Activated naive CD4-positive, alpha-beta T cell treated with anti-CD3 and anti-CD28 coated beads for 36 hours (primary cell): ENCODE measurements around the gene HRH4. TPM values are rescaled to one million over a fixed set of nuclear protein-coding genes. Genes with fewer than 3 reads are reported as not detected.

Experiments
- CTCF ChIA-PET: fragments of 350-600 bp; sonication (Branson Sonifier 250); formaldehyde crosslinking; loops from one replicate; lab custom pipeline; 2021; ENCODE audit warnings: antibody characterized with exemption; lab: Charles Lee
- DNase-seq: peaks from one replicate; pipeline ENCODE4 v3.0.0-alpha.2; 2020
- H3K27ac Mint-ChIP-seq: one replicate; pipeline ENCODE4 v1.8.0; 2021; ENCODE audit warnings: mild to moderate bottlenecking, mixed read lengths
- H3K27me3 Mint-ChIP-seq: one replicate; pipeline ENCODE4 v1.8.0; 2021; ENCODE audit warnings: low read depth, mixed read lengths
- H3K36me3 Mint-ChIP-seq: one replicate; pipeline ENCODE4 v1.8.0; 2021; ENCODE audit warnings: low read depth, mixed read lengths
- H3K4me1 Mint-ChIP-seq: one replicate; pipeline ENCODE4 v1.8.0; 2021; ENCODE audit warnings: low read depth, mixed read lengths
- H3K4me3 Mint-ChIP-seq: one replicate; pipeline ENCODE4 v1.8.0; 2021; ENCODE audit warnings: mild to moderate bottlenecking, moderate library complexity, mixed read lengths
- H3K9me3 Mint-ChIP-seq: one replicate; pipeline ENCODE4 v1.8.0; 2021; ENCODE audit warnings: mixed read lengths
- intact Hi-C: fragments of 100-400 bp; cut with micrococcal nuclease; formaldehyde crosslinking; loops from one replicate; pipeline ENCODE4 v1.15.1; 2023
- total RNA-seq, 2 experiments: library from RNA; stranded (reverse); gene quantifications; one replicate each; pipeline ENCODE4 v1.2.3, GENCODE V29; 2021

Gene HRH4
- total RNA-seq, 2 experiments from 2014 or later = not detected

DNA sequence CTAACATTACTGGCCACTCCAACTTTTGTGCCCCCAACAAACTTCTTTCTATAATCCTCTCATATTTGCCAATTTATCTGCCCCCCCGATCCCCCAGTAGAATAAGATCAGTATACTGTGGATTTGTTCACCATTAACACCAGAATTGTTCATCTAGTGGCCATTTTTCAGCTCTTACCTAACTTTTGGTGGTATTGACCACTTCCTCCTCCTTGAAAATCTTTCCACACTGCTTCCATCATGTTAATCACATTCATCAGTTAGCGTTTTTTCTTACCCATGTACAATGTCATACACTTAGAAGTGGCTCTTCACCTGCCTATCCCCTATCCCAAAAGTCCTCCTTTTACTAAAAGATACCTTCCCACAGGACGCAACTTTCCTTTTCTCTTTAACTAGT lies 27.8 kb upstream of the HRH4 start:
- no peak overlapping the region for H3K27ac Mint-ChIP-seq
- no peak overlapping the region for H3K4me3 Mint-ChIP-seq
- peaks cover 10% of the 10 kb centered on the region for H3K4me1 Mint-ChIP-seq
- H3K36me3 Mint-ChIP-seq = peaks cover 22% of the 10 kb centered on the region
- no peaks in the 10 kb centered on the region for H3K9me3 Mint-ChIP-seq
- CTCF ChIA-PET = interaction anchor here (0.6 to 1.9 kb wide), 6 partner anchors 9 to 72 kb away, joined by 3 to 11 read pairs (median 4); no protein-coding TSS in a partner anchor
- DNase-seq = no peak
- no peaks in the 10 kb centered on the region for H3K27me3 Mint-ChIP-seq
- intact Hi-C loops = loop anchor here (2.0 to 5.0 kb wide), 3 partner anchors 56 to 1355 kb away; no protein-coding TSS in a partner anchor

DNA sequence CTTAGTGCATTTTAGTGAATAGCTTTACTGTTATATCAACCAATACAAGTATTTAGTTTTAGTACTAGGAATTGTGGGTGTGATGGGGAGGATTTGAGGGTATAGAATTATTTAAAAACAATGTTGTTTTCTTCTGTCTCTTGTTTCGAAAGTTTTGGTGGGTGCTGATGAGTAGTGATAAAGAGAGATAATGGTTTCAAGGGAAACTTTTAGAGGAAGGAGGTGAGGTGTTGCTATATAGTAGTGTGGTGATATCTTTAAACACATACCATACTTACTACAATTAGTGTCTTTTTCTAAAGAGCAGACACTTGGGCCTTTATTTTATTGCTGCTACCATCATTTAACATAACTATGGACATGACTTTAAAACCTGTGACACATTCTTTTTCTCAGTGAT lies 23.5 kb upstream of the HRH4 start:
- Mint-ChIP-seq H3K9me3 (no peaks in the 10 kb centered on the region), H3K4me1 (no peaks in the 10 kb centered on the region), H3K36me3 (peaks cover 35% of the 10 kb centered on the region), H3K27me3 (no peaks in the 10 kb centered on the region), H3K4me3 (no peak overlapping the region), H3K27ac (no peak overlapping the region)
- CTCF ChIA-PET = interaction anchor here (0.7 to 2.6 kb wide), 2 partner anchors 15 to 78 kb away, joined by 3 to 9 read pairs; no protein-coding TSS in a partner anchor
- no peak for DNase-seq
- intact Hi-C loops = no loop called here

DNA sequence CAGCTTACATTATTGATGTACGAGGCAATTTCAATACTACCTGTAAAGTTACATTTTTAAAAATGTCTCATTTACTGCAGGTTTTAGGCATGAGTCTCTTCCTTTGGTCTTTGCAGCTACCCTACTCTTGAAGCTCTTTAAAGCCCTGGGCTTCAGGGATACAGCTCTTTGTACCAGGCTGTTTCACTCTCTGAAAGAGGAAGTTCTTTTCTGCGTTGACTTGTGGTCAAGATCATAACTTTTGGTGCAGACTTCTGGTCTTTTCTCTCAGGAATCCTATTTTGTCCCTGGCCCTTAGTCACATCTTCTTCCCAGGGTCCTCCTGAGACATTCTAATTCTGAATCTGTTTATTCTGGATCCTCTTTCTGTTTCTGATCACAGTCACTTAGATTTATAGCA lies 16.6 kb upstream of the HRH4 start:
- intact Hi-C loops = no loop called here
- Mint-ChIP-seq H3K36me3 (peaks cover 24% of the 10 kb centered on the region), H3K4me1 (peaks cover 4% of the 10 kb centered on the region), H3K9me3 (no peaks in the 10 kb centered on the region), H3K27me3 (no peaks in the 10 kb centered on the region), H3K27ac (no peak overlapping the region), H3K4me3 (no peak overlapping the region)
- CTCF ChIA-PET = interaction anchor here (1.1 kb wide), 1 partner anchor 48 kb away, joined by 3 read pairs; no protein-coding TSS in a partner anchor
- no peak for DNase-seq

DNA sequence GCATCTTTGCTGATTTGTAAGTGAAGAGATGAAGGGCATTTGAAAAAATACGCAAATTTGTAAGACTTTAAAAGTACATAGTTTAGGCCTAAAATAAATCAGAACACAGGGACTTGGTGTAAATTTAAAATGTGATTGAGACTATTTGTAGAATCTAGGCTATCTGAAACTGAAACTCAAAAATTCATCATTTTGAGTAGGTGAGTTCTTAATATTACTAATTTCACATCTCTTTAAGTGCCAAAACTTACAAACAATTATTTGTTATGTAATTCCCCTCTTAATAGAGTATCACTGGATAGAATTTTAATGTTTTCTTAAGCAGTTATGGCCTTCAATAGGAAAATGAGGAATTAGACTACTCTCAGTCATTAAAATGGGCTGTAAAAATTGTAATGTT lies 14.0 kb upstream of the HRH4 start:
- intact Hi-C loops = no loop called here
- Mint-ChIP-seq H3K27ac (no peak overlapping the region), H3K27me3 (no peaks in the 10 kb centered on the region), H3K4me3 (no peak overlapping the region), H3K4me1 (peaks cover 4% of the 10 kb centered on the region), H3K9me3 (no peaks in the 10 kb centered on the region), H3K36me3 (peaks cover 26% of the 10 kb centered on the region)
- DNase-seq = no peak
- CTCF ChIA-PET = interaction anchor here (0.6 to 2.2 kb wide), 6 partner anchors 13 to 86 kb away, joined by 3 to 12 read pairs (median 6); no protein-coding TSS in a partner anchor

DNA sequence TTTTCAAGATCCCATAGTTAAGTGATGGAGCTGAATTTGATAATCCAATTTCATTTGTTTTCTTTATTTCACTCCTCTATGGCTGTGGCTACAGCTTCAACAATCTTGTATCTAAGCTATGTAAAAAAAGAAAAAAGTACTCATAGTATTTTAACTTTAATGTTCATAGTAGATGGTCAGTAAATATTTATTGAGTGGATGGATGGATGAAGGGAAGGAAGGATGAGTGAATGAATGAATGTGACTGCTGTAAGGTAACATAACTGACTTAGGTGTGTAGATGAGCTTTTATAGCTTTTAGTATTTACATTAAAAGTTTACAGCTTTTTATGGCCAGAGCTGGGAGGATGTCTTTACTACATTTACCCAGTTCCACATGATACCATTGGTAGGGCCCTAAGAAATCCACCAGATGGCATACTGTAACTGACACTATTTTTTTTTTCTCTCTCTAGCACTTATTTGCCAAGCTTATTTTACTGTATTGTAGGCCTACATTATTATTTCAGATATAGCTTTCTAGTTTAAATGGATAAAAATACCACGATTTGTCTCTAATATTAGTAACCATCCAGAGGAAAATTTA lies 13.4 kb upstream of the HRH4 start:
- H3K36me3 Mint-ChIP-seq = peaks cover 22% of the 10 kb centered on the region
- H3K4me3 Mint-ChIP-seq = no peak overlapping the region
- no peaks in the 10 kb centered on the region for H3K9me3 Mint-ChIP-seq
- no peak for DNase-seq
- CTCF ChIA-PET = interaction anchor here (0.6 to 2.2 kb wide), 8 partner anchors 11 to 87 kb away, joined by 3 to 12 read pairs (median 4); no protein-coding TSS in a partner anchor
- no peak overlapping the region for H3K27ac Mint-ChIP-seq
- intact Hi-C loops = no loop called here
- H3K27me3 Mint-ChIP-seq = no peaks in the 10 kb centered on the region
- H3K4me1 Mint-ChIP-seq = peaks cover 4% of the 10 kb centered on the region

DNA sequence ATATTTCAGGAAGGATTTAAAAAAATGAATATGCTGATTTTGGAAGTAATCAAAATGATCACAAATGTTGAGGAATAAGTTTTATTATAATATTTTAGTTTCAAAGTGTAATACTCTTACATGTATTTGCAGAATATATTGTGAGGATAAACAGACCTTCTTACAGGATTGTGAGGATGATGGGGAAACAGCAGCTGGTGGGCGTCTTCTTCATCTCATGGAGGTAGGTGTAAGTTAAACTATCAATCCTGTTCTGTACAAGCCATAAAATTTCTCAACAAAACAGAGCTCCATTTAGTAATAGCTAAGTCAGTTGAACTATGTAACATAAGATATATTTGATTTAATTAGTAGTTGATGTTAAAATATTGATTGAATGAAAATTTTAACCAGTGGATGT lies 12.5 kb upstream of the HRH4 start:
- Mint-ChIP-seq H3K27me3 (no peaks in the 10 kb centered on the region), H3K4me3 (no peak overlapping the region), H3K36me3 (peaks cover 22% of the 10 kb centered on the region), H3K27ac (no peak overlapping the region), H3K9me3 (no peaks in the 10 kb centered on the region), H3K4me1 (peaks cover 4% of the 10 kb centered on the region)
- CTCF ChIA-PET = interaction anchor here (1.2 to 2.2 kb wide), 5 partner anchors 15 to 88 kb away, joined by 3 to 12 read pairs (median 4); no protein-coding TSS in a partner anchor
- intact Hi-C loops = no loop called here
- no peak for DNase-seq

DNA sequence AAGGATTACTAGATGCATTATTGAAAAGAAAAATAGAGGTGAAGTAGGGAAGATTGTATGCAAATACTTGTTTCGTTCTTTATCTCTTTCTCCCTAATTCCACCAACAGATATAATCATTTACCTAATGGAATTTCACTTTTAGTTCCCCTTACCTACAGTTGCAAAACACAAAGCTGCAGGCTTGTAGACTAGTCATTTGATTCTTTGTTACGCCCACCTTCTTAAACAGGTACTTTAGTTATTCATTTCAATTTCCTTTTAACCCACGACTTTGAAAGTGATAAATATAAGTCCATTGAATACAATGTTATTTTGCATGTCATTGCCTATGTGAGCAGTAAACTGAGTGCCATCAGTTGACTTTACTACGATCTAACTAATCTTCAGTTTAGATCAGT lies 3.9 kb upstream of the HRH4 start:
- Mint-ChIP-seq H3K27ac (no peak overlapping the region), H3K4me1 (peaks cover 8% of the 10 kb centered on the region), H3K9me3 (no peaks in the 10 kb centered on the region), H3K36me3 (peaks cover 4% of the 10 kb centered on the region), H3K27me3 (no peaks in the 10 kb centered on the region), H3K4me3 (no peak overlapping the region)
- CTCF ChIA-PET = no interaction called here
- no peak for DNase-seq
- intact Hi-C loops = loop anchor here (10.0 kb wide), 1 partner anchor 62 kb away; the partner anchor contains the start of gene OSBPL1A

DNA sequence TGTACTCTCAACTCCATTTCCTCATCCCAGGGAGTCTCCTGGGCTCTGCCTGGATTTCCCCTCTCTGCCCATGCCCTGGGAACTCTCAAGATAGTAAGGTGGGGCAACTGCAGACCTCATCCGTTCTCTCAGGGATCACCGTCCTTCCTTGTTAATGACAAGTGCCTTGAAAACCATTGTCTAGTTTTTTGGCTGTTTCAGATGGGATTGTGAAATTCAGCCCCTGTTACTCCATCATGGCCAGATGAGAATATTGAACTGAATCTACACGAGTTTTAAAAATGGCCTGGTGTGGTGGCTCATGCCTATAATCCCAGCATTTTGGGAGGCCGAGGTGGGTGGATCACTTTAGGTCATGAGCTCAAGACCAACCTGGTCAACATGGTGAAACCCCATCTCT lies 665 bp upstream of the HRH4 start:
- no peaks in the 10 kb centered on the region for H3K36me3 Mint-ChIP-seq
- intact Hi-C loops = loop anchor here (10.0 kb wide), 1 partner anchor 65 kb away; the partner anchor contains the start of gene OSBPL1A
- DNase-seq = no peak
- H3K27me3 Mint-ChIP-seq = no peaks in the 10 kb centered on the region
- CTCF ChIA-PET = interaction anchor here (1.0 kb wide), 1 partner anchor 267 kb away, joined by 3 read pairs; no protein-coding TSS in a partner anchor
- H3K27ac Mint-ChIP-seq = no peak overlapping the region
- no peak overlapping the region for H3K4me3 Mint-ChIP-seq
- H3K9me3 Mint-ChIP-seq = no peaks in the 10 kb centered on the region
- H3K4me1 Mint-ChIP-seq = peaks cover 8% of the 10 kb centered on the region

DNA sequence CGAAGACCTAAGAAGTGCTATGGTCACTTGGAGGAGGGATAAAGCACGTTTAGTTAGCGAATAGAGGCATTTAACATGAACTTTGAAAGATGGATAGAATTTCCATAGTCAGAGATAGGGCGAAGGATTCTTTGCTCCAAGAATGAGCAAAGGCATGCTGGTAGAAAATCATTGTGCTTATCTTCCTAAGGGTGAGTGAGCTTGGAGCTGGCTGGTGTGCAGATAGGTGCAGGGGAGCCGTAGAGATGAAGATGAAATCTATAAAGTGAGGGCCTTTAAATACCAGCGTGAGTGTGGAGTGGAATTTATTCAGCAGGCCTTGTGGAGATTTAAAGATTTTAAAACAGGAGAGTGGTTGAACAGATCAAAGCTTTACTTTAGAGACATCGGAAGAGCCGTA lies 1.6 kb downstream of the HRH4 start:
- Mint-ChIP-seq H3K27me3 (peaks cover 3% of the 10 kb centered on the region), H3K4me1 (peaks cover under 1% of the 10 kb centered on the region), H3K27ac (no peak overlapping the region), H3K9me3 (no peaks in the 10 kb centered on the region), H3K4me3 (no peak overlapping the region), H3K36me3 (no peaks in the 10 kb centered on the region)
- intact Hi-C loops = no loop called here
- CTCF ChIA-PET = interaction anchor here (1.6 kb wide), 1 partner anchor 28 kb away, joined by 8 read pairs; no protein-coding TSS in a partner anchor
- DNase-seq = no peak

DNA sequence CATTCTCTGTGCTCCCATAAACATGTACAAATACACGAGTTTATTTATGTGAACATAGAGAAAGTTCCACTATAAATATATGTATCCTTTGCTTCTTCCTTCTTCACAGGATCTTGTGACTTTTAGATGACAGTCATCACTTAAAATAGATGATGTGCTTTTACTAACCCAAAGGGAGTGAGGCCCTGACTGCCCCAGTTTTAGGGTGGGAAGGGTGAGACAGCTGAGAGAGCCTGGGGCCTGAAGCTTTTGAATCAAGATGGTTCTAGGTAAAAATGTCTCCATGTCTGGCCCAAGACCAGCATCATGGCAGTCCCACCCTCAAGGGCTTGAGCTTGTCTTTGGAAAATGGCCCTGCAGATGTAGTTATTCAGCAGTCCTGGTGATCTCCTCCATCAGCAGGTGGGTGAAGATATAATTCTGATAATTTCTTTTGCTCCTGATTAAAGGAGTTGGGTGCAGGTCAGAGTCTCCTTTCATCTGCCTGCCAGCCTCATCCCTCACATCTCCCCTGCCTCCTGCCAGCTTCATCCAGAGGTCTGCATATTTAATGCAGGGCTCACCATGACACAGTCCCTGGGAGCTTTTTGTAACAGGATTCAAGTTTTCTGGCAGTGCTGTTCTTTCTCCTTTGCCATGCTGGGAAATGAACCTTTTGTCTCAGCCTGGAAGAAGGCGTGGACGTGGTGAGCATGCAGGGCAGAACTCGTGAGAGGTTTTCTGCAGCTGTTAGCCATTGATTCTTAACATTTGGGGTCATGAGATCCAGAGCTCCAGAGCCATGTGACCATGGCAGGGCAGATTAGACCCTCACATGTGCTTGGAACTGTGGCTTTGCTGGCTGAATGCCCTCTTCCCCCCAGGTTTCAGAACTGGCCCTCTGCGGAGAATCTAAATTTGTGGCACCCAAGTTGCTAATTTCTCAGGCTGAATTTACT lies 2.7 kb downstream of the HRH4 start:
- H3K27ac Mint-ChIP-seq = no peak overlapping the region
- CTCF ChIA-PET = interaction anchor here (1.5 kb wide), 1 partner anchor 11 kb away, joined by 3 read pairs; no protein-coding TSS in a partner anchor
- intact Hi-C loops = no loop called here
- peaks cover 3% of the 10 kb centered on the region for H3K27me3 Mint-ChIP-seq
- no peaks in the 10 kb centered on the region for H3K36me3 Mint-ChIP-seq
- H3K4me1 Mint-ChIP-seq = no peaks in the 10 kb centered on the region
- no peaks in the 10 kb centered on the region for H3K9me3 Mint-ChIP-seq
- H3K4me3 Mint-ChIP-seq = no peak overlapping the region
- DNase-seq = no peak

DNA sequence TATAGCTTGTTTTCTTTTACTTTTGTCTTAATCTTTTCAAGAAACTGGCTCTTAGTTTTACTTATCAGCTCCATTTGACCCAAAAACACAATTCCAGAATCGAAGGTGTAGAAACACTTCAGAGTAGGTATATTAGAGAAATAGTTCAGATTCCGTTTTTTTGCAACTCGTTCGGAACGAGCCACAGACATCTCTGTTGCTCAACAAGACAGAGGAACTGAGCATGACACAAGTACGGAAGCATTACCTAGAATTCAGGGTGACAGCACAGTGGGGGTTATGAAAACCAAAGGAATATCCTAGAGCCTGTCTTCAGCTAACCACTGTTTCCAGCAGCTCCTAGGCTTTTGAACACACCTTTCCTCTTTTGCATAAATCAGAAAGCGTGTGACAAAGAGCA lies 5.0 kb downstream of the HRH4 start:
- Mint-ChIP-seq H3K4me1 (no peaks in the 10 kb centered on the region), H3K9me3 (no peaks in the 10 kb centered on the region), H3K4me3 (no peak overlapping the region), H3K36me3 (no peaks in the 10 kb centered on the region), H3K27me3 (peaks cover 3% of the 10 kb centered on the region), H3K27ac (no peak overlapping the region)
- DNase-seq = no peak
- intact Hi-C loops = no loop called here
- CTCF ChIA-PET = interaction anchor here (0.9 kb wide), 1 partner anchor 22 kb away, joined by 6 read pairs; no protein-coding TSS in a partner anchor

DNA sequence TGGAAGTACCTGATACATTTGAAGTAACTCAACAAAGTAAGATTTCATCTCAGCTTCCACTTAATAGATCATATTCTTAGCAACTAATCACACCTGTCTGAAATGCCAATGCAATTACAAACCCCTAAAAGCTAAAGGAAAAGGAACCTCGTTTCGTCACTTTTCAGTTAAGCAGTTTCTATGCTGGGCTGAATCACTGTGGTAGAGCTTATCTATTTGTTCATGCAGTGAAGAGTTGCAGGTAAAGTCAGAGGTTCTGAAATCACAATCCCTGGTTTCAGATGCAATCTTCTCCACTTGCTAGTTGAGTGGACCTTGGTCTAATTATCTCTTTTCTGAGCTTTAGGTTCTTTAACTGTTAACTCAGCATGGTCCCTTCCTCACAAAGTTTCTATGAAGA lies 6.3 kb downstream of the HRH4 start:
- Mint-ChIP-seq H3K4me1 (no peaks in the 10 kb centered on the region), H3K27ac (no peak overlapping the region), H3K4me3 (no peak overlapping the region), H3K9me3 (no peaks in the 10 kb centered on the region), H3K27me3 (peaks cover 3% of the 10 kb centered on the region), H3K36me3 (no peaks in the 10 kb centered on the region)
- intact Hi-C loops = no loop called here
- no peak for DNase-seq
- CTCF ChIA-PET = interaction anchor here (0.5 to 1.0 kb wide), 2 partner anchors 22 to 31 kb away, joined by 3 read pairs; no protein-coding TSS in a partner anchor
